ENCODE results near the gene CTRL. TPM values are rescaled to one million over a fixed set of nuclear protein-coding genes. Genes with fewer than 3 reads are reported as not detected.

CTRL gene
- polyA plus RNA-seq, 1 of the 3 experiments (the other 2 are of a cell fraction): 1.9 TPM

- Histone ChIP-seq H3K79me2 (ENCODE audit: insufficient read depth) (no peaks in the 10 kb centered on the region), H3K4me1 (ENCODE audit: control insufficient read depth in 1 of 2, insufficient read depth in 2 of 2, low read depth in 1 of 2, low read length in 1 of 2) (peaks cover 7 to 13% of the 10 kb centered on the region in 2 experiments; a peak in 2 of 4 replicates), H3K4me2 (no peak overlapping the region), H2AFZ (ENCODE audit: low read depth) (no peak overlapping the region), H3K27ac (ENCODE audit: low read depth in 2 of 2, low read length in 1 of 2) (no peak overlapping the region), H3K9ac (no peak overlapping the region), H3K36me3 (replicated peaks in 1 of 2; ENCODE audit: control insufficient read depth in 1 of 2, insufficient read depth in 2 of 2, low read length in 1 of 2) (peaks cover 19 to 74% of the 10 kb centered on the region in 2 experiments), H3F3A (replicated peaks; ENCODE audit: insufficient read depth) (peaks cover 14% of the 10 kb centered on the region), H3K27me3 (ENCODE audit: insufficient read depth) (no peaks in the 10 kb centered on the region), H4K20me1 (ENCODE audit: insufficient read depth) (peaks cover 12% of the 10 kb centered on the region), H3K9me3 (no peaks in the 10 kb centered on the region), H3K4me3 (ENCODE audit: low read depth in 2 of 2, low read length in 1 of 2) (no peak overlapping the region), H3K9me2 (no peaks in the 10 kb centered on the region)
- no peak for TF ChIP-seq IRF3 (IDR thresholded peaks at IDR 0.05; ENCODE audit: low read depth, low read length)
- TF ChIP-seq MXI1 (IDR thresholded peaks at IDR 0.05; ENCODE audit: low read depth, low read length): no peak
- POLR2A ChIA-PET: interaction anchor here (1.0 to 3.5 kb wide), 5 partner anchors 9 to 53 kb away, joined by 3 to 12 read pairs (median 5); partner anchors contain the start of genes EDC4 and PSKH1
- CTCF ChIA-PET: interaction anchor here (0.8 to 22.4 kb wide), 12 partner anchors 8 to 67 kb away, joined by 3 to 564 read pairs (median 9); partner anchors contain the start of genes CTRL, EDC4, LCAT and PSKH1
- no peak for DNase-seq
- 93% methylated on average over 17 of the region's 18 CpGs for WGBS (ENCODE audit: low lambda C conversion rate)
These were observed 49.1 kb downstream of the CTRL start for GRCh38 chr16:67882374-67883145.

DNA sequence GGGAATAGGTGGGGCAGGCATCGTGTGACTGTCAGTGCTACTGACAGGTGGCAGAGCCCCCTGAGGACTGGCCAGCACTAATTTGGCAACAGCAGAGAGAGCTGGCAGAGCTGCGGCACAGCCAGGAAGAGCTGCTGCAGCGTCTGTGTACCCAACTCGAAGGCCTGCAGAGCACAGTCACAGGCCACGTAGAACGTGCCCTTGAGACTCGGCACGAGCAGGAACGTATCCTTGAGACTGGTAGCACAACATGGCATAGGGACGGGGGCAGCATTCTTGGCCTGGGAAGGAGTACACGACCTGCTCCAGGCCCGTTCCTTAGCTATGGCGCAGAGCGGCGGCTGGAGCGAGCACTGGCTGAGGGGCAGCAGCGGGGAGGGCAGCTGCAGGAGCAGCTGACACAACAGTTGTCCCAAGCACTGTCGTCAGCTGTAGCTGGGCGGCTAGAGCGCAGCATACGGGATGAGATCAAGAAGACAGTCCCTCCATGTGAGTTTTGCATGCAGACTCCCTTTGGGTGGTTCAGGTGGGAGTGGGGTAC lies 50.0 kb downstream of the CTRL start:
- H3K27me3 ChIP-seq (ENCODE audit: insufficient read depth): no peaks in the 10 kb centered on the region
- H3K4me1 ChIP-seq (ENCODE audit: control insufficient read depth in 1 of 2, insufficient read depth in 2 of 2, low read depth in 1 of 2, low read length in 1 of 2): peaks cover 7 to 13% of the 10 kb centered on the region in 2 experiments; a peak in 2 of 4 replicates
- no peaks in the 10 kb centered on the region for H3K9me3 ChIP-seq
- WGBS (ENCODE audit: low lambda C conversion rate): 95% methylated on average over 19 of the region's 21 CpGs
- no peak for DNase-seq
- no peak overlapping the region for H3K27ac ChIP-seq (ENCODE audit: low read depth in 2 of 2, low read length in 1 of 2)
- peaks cover 21 to 81% of the 10 kb centered on the region in 2 experiments for H3K36me3 ChIP-seq (replicated peaks in 1 of 2; ENCODE audit: control insufficient read depth in 1 of 2, insufficient read depth in 2 of 2, low read length in 1 of 2)
- no peak overlapping the region for H3K9ac ChIP-seq
- no peak for TF ChIP-seq JUND (IDR thresholded peaks at IDR 0.05)
- TF ChIP-seq, protein P1, sequence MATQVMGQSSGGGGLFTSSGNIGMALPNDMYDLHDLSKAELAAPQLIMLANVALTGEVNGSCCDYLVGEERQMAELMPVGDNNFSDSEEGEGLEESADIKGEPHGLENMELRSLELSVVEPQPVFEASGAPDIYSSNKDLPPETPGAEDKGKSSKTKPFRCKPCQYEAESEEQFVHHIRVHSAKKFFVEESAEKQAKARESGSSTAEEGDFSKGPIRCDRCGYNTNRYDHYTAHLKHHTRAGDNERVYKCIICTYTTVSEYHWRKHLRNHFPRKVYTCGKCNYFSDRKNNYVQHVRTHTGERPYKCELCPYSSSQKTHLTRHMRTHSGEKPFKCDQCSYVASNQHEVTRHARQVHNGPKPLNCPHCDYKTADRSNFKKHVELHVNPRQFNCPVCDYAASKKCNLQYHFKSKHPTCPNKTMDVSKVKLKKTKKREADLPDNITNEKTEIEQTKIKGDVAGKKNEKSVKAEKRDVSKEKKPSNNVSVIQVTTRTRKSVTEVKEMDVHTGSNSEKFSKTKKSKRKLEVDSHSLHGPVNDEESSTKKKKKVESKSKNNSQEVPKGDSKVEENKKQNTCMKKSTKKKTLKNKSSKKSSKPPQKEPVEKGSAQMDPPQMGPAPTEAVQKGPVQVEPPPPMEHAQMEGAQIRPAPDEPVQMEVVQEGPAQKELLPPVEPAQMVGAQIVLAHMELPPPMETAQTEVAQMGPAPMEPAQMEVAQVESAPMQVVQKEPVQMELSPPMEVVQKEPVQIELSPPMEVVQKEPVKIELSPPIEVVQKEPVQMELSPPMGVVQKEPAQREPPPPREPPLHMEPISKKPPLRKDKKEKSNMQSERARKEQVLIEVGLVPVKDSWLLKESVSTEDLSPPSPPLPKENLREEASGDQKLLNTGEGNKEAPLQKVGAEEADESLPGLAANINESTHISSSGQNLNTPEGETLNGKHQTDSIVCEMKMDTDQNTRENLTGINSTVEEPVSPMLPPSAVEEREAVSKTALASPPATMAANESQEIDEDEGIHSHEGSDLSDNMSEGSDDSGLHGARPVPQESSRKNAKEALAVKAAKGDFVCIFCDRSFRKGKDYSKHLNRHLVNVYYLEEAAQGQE (IDR thresholded peaks at IDR 0.05; ENCODE audit: low read depth, low read length): no peak
- no peak for TF ChIP-seq GABPA (IDR thresholded peaks at IDR 0.05; ENCODE audit: low read depth)
- no peak for TF ChIP-seq POLR2AphosphoS5 (IDR thresholded peaks at IDR 0.05; ENCODE audit: low read depth, low read length)
- ChIA-PET CTCF (interaction anchor here (0.8 to 22.4 kb wide), 7 partner anchors 7 to 66 kb away, joined by 3 to 564 read pairs (median 14); partner anchors contain the start of genes CTRL, EDC4, LCAT and PSKH1), POLR2A (interaction anchor here (1.0 to 3.5 kb wide), 3 partner anchors 8 to 53 kb away, joined by 3 to 12 read pairs (median 5); partner anchors contain the start of genes EDC4 and PSKH1)
- H3K79me2 ChIP-seq (ENCODE audit: insufficient read depth): peaks cover 2% of the 10 kb centered on the region; the same call in 1 of the 2 replicates
- H3K4me3 ChIP-seq (ENCODE audit: low read depth in 2 of 2, low read length in 1 of 2): no peak overlapping the region
- H2AFZ ChIP-seq (ENCODE audit: low read depth): no peak overlapping the region
- H3K4me2 ChIP-seq: no peak overlapping the region
- H3K9me2 ChIP-seq: no peaks in the 10 kb centered on the region
- H4K20me1 ChIP-seq (ENCODE audit: insufficient read depth): peaks cover 18% of the 10 kb centered on the region
- peaks cover 14% of the 10 kb centered on the region for H3F3A ChIP-seq (replicated peaks; ENCODE audit: insufficient read depth)

Measured in SK-N-SH (cell line).